ENCODE results near the gene SMYD3. TPM values are rescaled to one million over a fixed set of nuclear protein-coding genes. Genes with fewer than 3 reads are reported as not detected.

SMYD3 gene
- total RNA-seq, 1 donor from 2014 or later, result 31.9 TPM

GRCh38 chr1:246197076-246197475 is 310.0 kb downstream of the SMYD3 start:
- no peak for DNase-seq (ENCODE audit: low spot score, unreplicated experiment)
- Mint-ChIP-seq H3K9me3 (ENCODE audit: low read depth) (no peaks in the 10 kb centered on the region), H3K36me3 (ENCODE audit: insufficient read depth) (no peaks in the 10 kb centered on the region), H3K4me3 (ENCODE audit: low read depth) (no peak overlapping the region), H3K27me3 (no peaks in the 10 kb centered on the region), H3K4me1 (ENCODE audit: low read depth) (peaks cover 2% of the 10 kb centered on the region), H3K27ac (no peak overlapping the region)
- TF ChIP-seq CTCF (IDR thresholded peaks at IDR 0.05; ENCODE audit: unreplicated experiment), result no peak

GRCh38 chr1:246195296-246195695 is 311.8 kb downstream of the SMYD3 start:
- no peak for TF ChIP-seq CTCF (IDR thresholded peaks at IDR 0.05; ENCODE audit: unreplicated experiment)
- DNase-seq (ENCODE audit: low spot score, unreplicated experiment), result no peak
- Mint-ChIP-seq H3K27me3 (no peaks in the 10 kb centered on the region), H3K4me1 (ENCODE audit: low read depth) (peaks cover 2% of the 10 kb centered on the region), H3K27ac (no peak overlapping the region), H3K4me3 (ENCODE audit: low read depth) (no peak overlapping the region), H3K36me3 (ENCODE audit: insufficient read depth) (no peaks in the 10 kb centered on the region), H3K9me3 (ENCODE audit: low read depth) (no peaks in the 10 kb centered on the region)

GRCh38 chr1:246193537-246193936 is 313.5 kb downstream of the SMYD3 start:
- Mint-ChIP-seq H3K9me3 (ENCODE audit: low read depth) (no peaks in the 10 kb centered on the region), H3K27me3 (no peaks in the 10 kb centered on the region), H3K36me3 (ENCODE audit: insufficient read depth) (no peaks in the 10 kb centered on the region), H3K4me3 (ENCODE audit: low read depth) (no peak overlapping the region), H3K4me1 (ENCODE audit: low read depth) (peaks cover 2% of the 10 kb centered on the region), H3K27ac (no peak overlapping the region)
- no peak for TF ChIP-seq CTCF (IDR thresholded peaks at IDR 0.05; ENCODE audit: unreplicated experiment)
- no peak for DNase-seq (ENCODE audit: low spot score, unreplicated experiment)

GRCh38 chr1:246189126-246189525 is 318.0 kb downstream of the SMYD3 start:
- H3K27ac Mint-ChIP-seq, result no peak overlapping the region
- no peaks in the 10 kb centered on the region for H3K9me3 Mint-ChIP-seq (ENCODE audit: low read depth)
- H3K36me3 Mint-ChIP-seq (ENCODE audit: insufficient read depth), result no peaks in the 10 kb centered on the region
- H3K4me1 Mint-ChIP-seq (ENCODE audit: low read depth), result no peaks in the 10 kb centered on the region
- DNase-seq (ENCODE audit: low spot score, unreplicated experiment), result no peak
- no peak for TF ChIP-seq CTCF (IDR thresholded peaks at IDR 0.05; ENCODE audit: unreplicated experiment)
- H3K4me3 Mint-ChIP-seq (ENCODE audit: low read depth), result no peak overlapping the region
- no peaks in the 10 kb centered on the region for H3K27me3 Mint-ChIP-seq

- H3K9me3 Mint-ChIP-seq (ENCODE audit: low read depth), result no peaks in the 10 kb centered on the region
- TF ChIP-seq CTCF (IDR thresholded peaks at IDR 0.05; ENCODE audit: unreplicated experiment), result no peak
- no peaks in the 10 kb centered on the region for H3K36me3 Mint-ChIP-seq (ENCODE audit: insufficient read depth)
- no peak for DNase-seq (ENCODE audit: low spot score, unreplicated experiment)
- H3K27me3 Mint-ChIP-seq, result no peaks in the 10 kb centered on the region
- no peak overlapping the region for H3K4me3 Mint-ChIP-seq (ENCODE audit: low read depth)
- H3K4me1 Mint-ChIP-seq (ENCODE audit: low read depth), result peaks cover 6% of the 10 kb centered on the region
- no peak overlapping the region for H3K27ac Mint-ChIP-seq
Observed at GRCh38 chr1:246187834-246188372, 319.2 kb downstream of the SMYD3 start.

Data from progenitor cell of endocrine pancreas (in vitro differentiated cells).